PC-9 (cell line): Measurements from ENCODE around the gene PTPN14.

Source experiments
- CTCF ChIP-seq: fragments of 200-600 bp; sonication (generic); conservative IDR thresholded peaks from 2 replicates; pipeline ENCODE4 v1.6.1; 2017; ENCODE audit warnings: mixed run types, antibody characterized with exemption, mild to moderate bottlenecking, moderate library complexity
- EZH2 ChIP-seq: fragments of 200-600 bp; sonication (generic); IDR thresholded peaks from 2 replicates; pipeline ENCODE4 v1.8.0; 2017; ENCODE audit warnings: antibody characterized with exemption, low read depth

GRCh38 chr1:214503553-214503952 lies 47.8 kb downstream of the PTPN14 start:
- TF ChIP-seq EZH2 (no peak), CTCF (no peak)
